ENCODE measurements around the gene OPN3.
A peak's percentile ranks its signal among the peaks of the same experiment; 100 is the strongest.

The OPN3 gene

GRCh38 chr1:241617426-241617825 is 22.7 kb downstream of the OPN3 start:
- no peak for DNase-seq

GRCh38 chr1:241615043-241615974 is 24.9 kb downstream of the OPN3 start:
- no peak for DNase-seq

GRCh38 chr1:241614572-241614971 is 25.6 kb downstream of the OPN3 start:
- DNase-seq = no peak

DNA sequence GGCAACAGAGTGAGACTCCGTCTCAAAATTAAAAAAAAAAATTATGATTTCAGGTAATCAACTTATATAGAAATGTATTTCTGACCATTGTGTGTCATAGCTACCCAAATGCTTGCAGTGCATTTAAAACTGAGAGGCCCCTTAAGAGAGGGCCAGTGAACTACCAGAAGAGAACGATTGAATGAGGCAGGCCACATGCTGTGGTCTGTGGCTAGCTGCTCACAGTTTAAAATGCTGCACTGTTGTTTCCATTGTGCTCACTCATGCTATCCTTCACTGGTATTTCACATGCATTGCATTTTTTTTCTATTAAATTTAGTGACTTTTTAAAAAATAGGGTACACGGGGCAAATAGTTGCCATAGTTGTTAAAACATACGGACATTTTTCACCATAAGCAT is 26.0 kb downstream of the OPN3 start:
- no peak for DNase-seq

GRCh38 chr1:241612533-241613477 is 27.4 kb downstream of the OPN3 start:
- DNase-seq = peak in 1 of 51 donors; percentile 5

DNA sequence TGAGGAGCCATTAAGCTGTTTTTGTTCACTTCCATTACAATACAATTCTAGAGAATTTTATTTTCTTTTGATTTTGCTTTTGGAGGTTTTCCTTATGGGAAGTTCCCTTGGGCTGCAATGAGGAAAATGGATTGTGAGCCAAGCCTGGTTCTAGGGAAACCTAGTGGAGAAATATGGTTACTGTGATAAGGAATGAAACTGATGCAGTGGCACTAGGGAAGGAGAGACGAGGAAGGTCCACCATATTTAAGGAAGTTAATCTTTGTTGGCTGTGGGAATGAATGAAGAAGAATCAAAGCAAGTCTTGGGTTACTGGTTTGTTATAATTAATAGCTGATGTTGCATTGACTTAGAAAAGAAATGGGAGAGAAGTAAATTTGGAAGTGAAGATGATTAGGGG is 28.4 kb downstream of the OPN3 start:
- DNase-seq = no peak

DNA sequence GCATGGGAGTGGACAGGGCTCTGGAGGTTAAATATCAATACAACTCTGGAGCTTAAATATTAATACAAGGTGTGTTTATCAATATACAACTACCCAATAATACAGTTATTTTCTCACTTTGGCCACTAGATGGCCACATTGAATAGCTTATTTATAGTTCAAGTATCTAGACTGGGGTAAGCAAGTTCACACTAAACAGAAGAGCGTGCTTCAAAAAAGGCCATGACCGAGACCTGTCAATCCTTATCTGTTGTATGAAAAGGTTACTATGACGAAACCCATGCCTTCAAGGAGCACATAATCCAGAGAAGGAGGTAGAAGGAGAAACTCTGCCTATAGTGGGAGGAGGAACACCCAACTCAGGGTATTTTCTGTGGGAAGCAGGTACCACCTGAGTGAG is 29.1 kb downstream of the OPN3 start:
- peak in 2 of 51 donors; percentile 6 to 48 for DNase-seq

- DNase-seq = no peak
Observed at GRCh38 chr1:241610056-241610815, 29.9 kb downstream of the OPN3 start.

DNA sequence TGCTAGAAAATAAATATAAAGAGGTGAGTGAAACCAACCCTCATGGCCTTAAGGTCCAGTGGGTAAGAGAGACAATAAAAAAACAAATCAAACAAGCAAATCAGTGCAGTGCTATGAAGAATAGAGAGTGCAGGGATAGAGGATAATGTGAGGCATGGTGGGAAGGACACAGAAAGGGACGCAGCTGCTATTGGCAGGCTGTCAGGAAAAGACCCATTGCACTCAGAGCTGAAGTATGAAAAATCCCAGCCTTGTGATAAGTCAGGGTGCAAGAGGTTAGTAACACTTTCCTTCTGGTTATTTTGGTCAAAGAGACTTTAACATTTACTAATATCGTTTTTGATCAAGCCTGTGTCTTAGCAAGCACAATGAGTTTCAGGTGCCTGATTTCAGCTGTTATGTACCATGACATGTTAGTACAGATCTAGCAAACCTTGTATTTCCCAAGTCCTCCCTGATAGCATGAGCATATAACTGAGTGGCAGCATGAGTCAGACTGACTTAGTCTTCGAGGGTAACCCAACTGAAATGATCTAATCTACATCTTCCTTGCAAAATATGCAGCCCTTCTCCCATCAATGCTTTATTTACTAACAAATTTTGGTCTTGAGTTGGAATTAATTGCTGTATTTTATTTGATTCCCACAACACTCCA is 31.7 kb downstream of the OPN3 start:
- no peak for DNase-seq

DNA sequence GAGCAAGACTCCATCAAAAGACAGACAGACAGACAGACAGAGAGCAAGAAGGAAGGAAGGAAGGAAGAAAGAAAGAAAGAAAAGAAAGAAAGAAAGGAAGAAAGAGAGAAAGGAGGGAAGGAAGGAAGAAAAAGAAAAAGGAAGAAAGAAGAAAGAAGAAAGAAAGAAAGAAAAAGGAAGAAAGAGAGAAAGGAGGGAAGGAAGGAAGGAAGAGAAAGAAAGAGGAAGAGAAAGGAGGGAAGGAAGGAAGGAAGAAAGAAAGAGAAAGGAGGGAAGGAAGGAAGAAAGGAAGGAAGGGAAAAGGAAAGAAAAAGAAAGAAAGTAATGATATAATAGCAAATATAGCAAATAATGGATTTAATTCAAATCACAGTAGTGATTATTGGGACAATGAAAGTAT is 32.7 kb downstream of the OPN3 start:
- DNase-seq = no peak

DNA sequence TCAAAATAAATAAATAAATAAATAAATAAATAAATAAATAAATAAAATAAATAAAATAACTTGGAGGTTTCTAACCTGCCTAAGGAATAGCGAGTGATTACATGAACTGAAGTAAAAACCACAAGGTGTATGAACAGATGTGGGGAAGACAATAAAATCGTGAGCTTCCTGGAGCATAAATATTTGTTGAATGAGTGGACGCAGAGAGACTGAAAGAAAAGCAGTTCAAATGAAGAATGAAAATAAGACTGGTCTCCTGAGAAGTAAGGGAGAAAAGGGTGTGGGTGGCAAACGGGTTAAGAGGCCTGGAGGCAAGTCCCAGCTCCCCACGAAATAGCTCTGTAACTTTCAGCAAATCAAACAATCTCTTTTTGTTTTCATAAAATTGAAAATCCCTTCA is 33.6 kb downstream of the OPN3 start:
- DNase-seq = no peak

DNA sequence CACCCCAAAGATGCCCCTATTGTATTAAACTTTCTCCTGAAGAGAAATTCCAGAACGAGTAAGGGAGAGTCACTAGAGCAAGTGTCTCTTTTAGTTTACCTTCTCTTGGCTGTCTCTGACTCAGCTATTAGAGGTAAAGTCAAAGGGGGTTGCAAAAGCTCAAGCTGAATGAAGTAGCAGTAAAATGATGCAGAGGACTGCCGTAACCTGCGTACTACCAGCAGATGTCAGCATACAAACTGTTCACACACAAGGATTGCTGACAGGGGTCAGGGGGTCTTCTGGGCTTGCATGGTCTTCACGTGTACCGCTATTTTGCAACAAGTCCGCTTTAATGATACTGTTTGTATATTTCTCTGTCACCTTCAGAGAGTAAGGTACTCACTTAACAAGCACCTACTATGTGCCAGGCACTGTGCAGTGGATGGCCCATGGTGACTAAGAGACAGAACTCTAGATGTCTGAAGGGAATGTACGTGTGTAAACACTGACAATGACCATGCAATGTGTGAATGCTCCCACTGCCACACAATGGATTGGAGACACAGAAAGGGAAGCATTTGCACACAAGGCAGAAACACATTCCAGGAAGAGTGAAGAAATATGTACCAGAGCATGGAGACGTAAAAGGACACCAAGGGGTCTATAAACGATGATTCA is 34.9 kb downstream of the OPN3 start:
- DNase-seq = no peak

- DNase-seq = no peak
Observed at GRCh38 chr1:241603731-241604245, 36.4 kb downstream of the OPN3 start.

DNA sequence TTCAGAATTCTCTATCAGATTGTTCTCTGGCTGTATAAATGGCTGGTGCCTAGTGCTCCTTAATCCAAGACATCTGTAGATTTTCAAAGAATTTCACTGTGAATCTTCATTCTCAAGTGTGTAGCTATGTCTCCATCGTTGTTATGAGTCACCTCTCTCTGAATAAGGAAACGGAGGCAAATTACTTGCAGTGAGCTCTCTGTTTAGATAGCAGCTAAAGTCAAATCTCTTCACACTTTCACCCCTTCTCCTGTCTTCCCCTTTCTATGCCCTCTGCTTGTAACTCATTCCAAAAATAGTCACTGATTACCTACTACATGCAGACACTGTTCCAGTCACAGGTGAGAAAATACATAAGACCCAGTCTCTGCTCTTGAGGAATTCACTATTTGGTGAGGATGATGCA is 39.7 kb downstream of the OPN3 start:
- DNase-seq = no peak

DNA sequence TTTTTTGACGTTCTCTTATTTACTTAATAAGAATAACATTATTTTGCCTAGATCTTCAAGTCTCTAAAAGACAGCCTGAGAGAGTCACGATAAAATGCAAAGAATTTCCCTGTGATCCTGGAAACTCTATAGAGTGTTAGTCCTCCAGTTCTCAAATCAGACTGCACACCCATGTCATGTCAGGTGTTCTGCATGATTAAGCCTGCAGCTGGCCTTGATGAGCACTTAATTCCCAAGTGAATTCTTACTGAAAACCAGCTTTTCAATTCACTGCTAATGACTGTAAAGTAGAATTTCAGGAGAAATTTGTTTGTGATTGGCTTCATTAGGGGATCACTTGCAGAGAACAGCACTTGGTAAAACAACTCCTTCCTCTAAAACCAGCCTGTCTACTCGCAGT is 41.9 kb downstream of the OPN3 start:
- DNase-seq = no peak

GRCh38 chr1:241596633-241597032 is 43.5 kb downstream of the OPN3 start:
- DNase-seq = no peak

DNA sequence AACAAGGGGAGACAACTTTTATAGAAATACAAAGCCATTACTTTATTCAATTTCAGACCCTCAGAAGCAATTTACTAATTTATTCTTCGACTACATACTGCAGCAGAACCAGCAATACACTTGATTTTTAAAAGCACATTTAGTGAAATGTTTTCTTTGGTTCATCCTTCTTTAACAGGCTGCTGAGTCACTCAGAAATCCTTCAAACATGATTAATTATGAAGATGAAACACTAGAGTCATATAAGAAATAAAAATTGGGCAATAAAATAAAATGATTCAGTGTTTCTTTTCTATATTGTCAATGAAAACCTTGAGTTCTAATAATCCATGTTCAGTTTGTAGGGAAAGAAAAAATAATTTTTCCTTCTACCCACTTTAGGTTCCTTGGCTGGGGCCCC is 47.0 kb downstream of the OPN3 start:
- DNase-seq = no peak

DNA sequence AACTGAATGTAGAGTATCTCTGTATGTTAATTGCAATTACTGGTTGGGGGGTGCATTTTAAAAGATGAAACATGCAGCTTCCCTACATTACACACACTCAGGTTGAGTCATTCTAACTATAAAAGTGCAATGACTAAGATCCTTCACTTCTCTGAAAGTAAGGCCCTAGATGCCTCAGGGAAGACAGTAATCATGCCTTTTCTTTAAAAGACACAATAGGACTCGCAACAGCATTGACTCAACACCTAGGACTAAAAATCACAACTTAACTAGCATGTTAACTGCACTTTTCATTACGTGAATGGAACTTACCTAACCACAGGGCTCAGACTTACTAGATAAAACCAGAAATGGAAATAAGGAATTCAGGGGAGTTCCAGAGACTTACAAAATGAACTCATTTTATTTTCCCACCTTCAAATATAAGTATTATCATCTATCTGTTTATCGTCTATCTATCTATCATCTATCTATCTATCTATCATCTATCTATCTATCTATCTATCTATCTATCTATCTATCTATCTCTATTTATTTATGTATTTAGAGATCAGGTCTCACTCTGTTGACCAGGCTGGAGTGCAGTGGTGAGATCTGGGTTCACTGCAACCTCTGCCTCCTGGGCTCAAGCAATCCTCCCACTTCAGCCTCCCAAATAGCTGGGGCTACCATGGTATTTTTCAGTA is 47.8 kb downstream of the OPN3 start:
- DNase-seq = peak in 1 of 51 donors; percentile 30

DNA sequence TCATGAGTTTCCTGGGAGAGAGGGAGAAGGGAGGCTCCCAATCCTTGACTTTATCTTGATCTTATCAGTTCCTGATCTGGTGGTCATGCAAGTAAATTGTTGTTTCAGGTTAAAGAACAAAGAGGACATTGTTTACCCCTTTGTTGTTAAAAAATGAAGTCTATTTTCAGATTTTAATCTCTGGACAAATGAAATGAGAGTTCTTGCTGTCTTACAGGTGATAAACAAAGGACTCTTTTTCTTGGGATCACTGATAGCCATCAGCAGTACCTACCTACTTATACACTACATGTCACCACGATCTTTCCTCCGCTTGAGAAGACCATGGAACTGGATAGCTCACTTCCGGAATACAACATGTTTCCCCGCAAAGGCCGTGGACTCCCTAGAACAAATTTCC is 48.4 kb downstream of the OPN3 start:
- no peak for DNase-seq

GRCh38 chr1:241591317-241591716 is 48.9 kb downstream of the OPN3 start:
- no peak for DNase-seq

Data from hypothalamus (tissue), 51 donors.